HepG2 (cell line): Measurements from ENCODE around the gene CHDH. TPM values are rescaled to one million over a fixed set of nuclear protein-coding genes. Genes with fewer than 3 reads are reported as not detected.

Source experiments
- ARID2 ChIP-seq: sonication (generic); formaldehyde crosslinking; IDR thresholded peaks from 2 replicates; pipeline ENCODE4 v1.8.1; 2022; ENCODE audit warnings: mild to moderate bottlenecking, missing genetic modification reagents, borderline replicate concordance
- ESRRA ChIP-seq: sonication (generic); formaldehyde crosslinking; IDR thresholded peaks from 2 replicates; pipeline ENCODE4 v1.5.1; 2020; ENCODE audit warnings: mild to moderate bottlenecking, low read depth, missing genetic modification reagents
- JARID2 ChIP-seq: sonication (generic); formaldehyde crosslinking; IDR thresholded peaks from 2 replicates; pipeline ENCODE4 v1.8.1; 2023; ENCODE audit warnings: missing genetic modification reagents, inconsistent platforms; ENCODE audit not compliant: insufficient replicate concordance
- KDM1A ChIP-seq: IDR thresholded peaks from 2 replicates; pipeline ENCODE4 v1.6.1; 2016; ENCODE audit warnings: missing compliant biosample characterization
- PAF1 ChIP-seq: IDR thresholded peaks from 2 replicates; pipeline ENCODE4 v1.6.1; 2016; ENCODE audit warnings: missing genetic modification reagents, missing compliant biosample characterization
- RARA ChIP-seq: IDR thresholded peaks from 2 replicates; pipeline ENCODE4 v1.6.1; 2016; ENCODE audit warnings: missing genetic modification reagents, missing compliant biosample characterization
- RBM22 ChIP-seq: fragments of 200-400 bp; formaldehyde crosslinking; optimal IDR thresholded peaks from 2 replicates; pipeline ENCODE3; 2017; ENCODE audit warnings: mild to moderate bottlenecking, low read length, moderate library complexity
- RFX3 ChIP-seq: IDR thresholded peaks from 2 replicates; pipeline ENCODE4 v1.6.1; 2016; ENCODE audit warnings: missing biosample characterization, missing genetic modification reagents
- SMAD9 ChIP-seq: sonication (generic); formaldehyde crosslinking; IDR thresholded peaks from 2 replicates; pipeline ENCODE4 v1.5.1; 2020; ENCODE audit warnings: mild to moderate bottlenecking, missing genetic modification reagents
- TRIM22 ChIP-seq: fragments of 450-650 bp; IDR thresholded peaks from 2 replicates; pipeline ENCODE4 v1.6.1; 2017
- TRIM24 ChIP-seq: sonication (generic); formaldehyde crosslinking; IDR thresholded peaks from 2 replicates; pipeline ENCODE4 v1.8.0; 2022; ENCODE audit warnings: mild to moderate bottlenecking, missing genetic modification reagents
- TSC22D2 ChIP-seq: sonication (generic); formaldehyde crosslinking; IDR thresholded peaks from 2 replicates; pipeline ENCODE4 v1.5.1; 2020; ENCODE audit warnings: missing genetic modification reagents, mild to moderate bottlenecking, borderline replicate concordance
- ZBTB1 ChIP-seq: sonication (generic); formaldehyde crosslinking; IDR thresholded peaks from 2 replicates; pipeline ENCODE4 v1.4.0; 2020; ENCODE audit warnings: missing genetic modification reagents, borderline replicate concordance
- ZNF12 ChIP-seq: sonication (generic); formaldehyde crosslinking; IDR thresholded peaks from 2 replicates; pipeline ENCODE4 v1.5.0; 2020; ENCODE audit warnings: missing genetic modification reagents
- ZNF17 ChIP-seq: sonication (generic); formaldehyde crosslinking; IDR thresholded peaks from 2 replicates; pipeline ENCODE4 v1.5.0; 2020; ENCODE audit warnings: mild to moderate bottlenecking, missing genetic modification reagents
- ZNF280D ChIP-seq: sonication (generic); formaldehyde crosslinking; IDR thresholded peaks from 2 replicates; pipeline ENCODE4 v1.5.1; 2020; ENCODE audit warnings: mild to moderate bottlenecking, missing genetic modification reagents
- ZNF383 ChIP-seq: sonication (generic); formaldehyde crosslinking; IDR thresholded peaks from 2 replicates; pipeline ENCODE4 v1.4.0; 2020; ENCODE audit warnings: missing genetic modification reagents, mild to moderate bottlenecking, borderline replicate concordance
- ZNF414 ChIP-seq: sonication (generic); formaldehyde crosslinking; IDR thresholded peaks from 2 replicates; pipeline ENCODE4 v1.5.0; 2020; ENCODE audit warnings: missing genetic modification reagents
- ZNF563 ChIP-seq: sonication (generic); formaldehyde crosslinking; IDR thresholded peaks from 2 replicates; pipeline ENCODE4 v1.8.0; 2022; ENCODE audit warnings: mild to moderate bottlenecking, moderate library complexity, missing genetic modification reagents
- ZNF660 ChIP-seq: sonication (generic); formaldehyde crosslinking; IDR thresholded peaks from 2 replicates; pipeline ENCODE4 v1.5.1; 2020; ENCODE audit warnings: mild to moderate bottlenecking, low read depth, missing genetic modification reagents, borderline replicate concordance
- ZSCAN21 ChIP-seq: sonication (generic); formaldehyde crosslinking; IDR thresholded peaks from 2 replicates; pipeline ENCODE4 v1.8.0; 2022; ENCODE audit warnings: mild to moderate bottlenecking, missing genetic modification reagents, moderate library complexity, borderline replicate concordance
- ZSCAN29 ChIP-seq: sonication (generic); formaldehyde crosslinking; conservative IDR thresholded peaks from 2 replicates; pipeline ENCODE4 v1.4.0; 2020; ENCODE audit warnings: mild to moderate bottlenecking, missing genetic modification reagents
- polyA plus RNA-seq, 8 experiments: library from polyadenylated mRNA; depleted of rRNA in 3 of 8; stranded (reverse) in 7 of 8; unstranded in 1 of 8; fragments of >200 nt; fragmentation: Illumina TruSeq in 4 of 8; extraction: Trizol in 4 of 8; gene quantifications; 2 replicates each; pipeline versions ENCODE4 v1.2.1 to v1.2.3, GENCODE V29; 2011 to 2016; ENCODE audit warnings: low read depth in 4 of 8, missing spikeins in 1 of 8, mixed read lengths in 1 of 8; ENCODE audit not compliant: insufficient read depth in 1 of 8
- total RNA-seq, 5 experiments: library from RNA; depleted of rRNA; stranded (reverse); fragments of >200 nt; fragmentation: Illumina TruSeq; extraction: Trizol; gene quantifications; 2 replicates each; pipeline ENCODE4 v1.2.3, GENCODE V29; 2016; ENCODE audit warnings: low read depth in 1 of 5
- TF ChIP-seq, protein P1 (sequence below): sonication (generic); formaldehyde crosslinking; IDR thresholded peaks from 2 replicates; pipeline ENCODE4 v1.4.0; 2020; ENCODE audit warnings: mild to moderate bottlenecking, missing genetic modification reagents
- TF ChIP-seq, protein P2 (sequence below): sonication (generic); formaldehyde crosslinking; IDR thresholded peaks from 2 replicates; pipeline ENCODE4 v1.5.1; 2020; ENCODE audit warnings: missing genetic modification reagents, mild to moderate bottlenecking, borderline replicate concordance

Gene CHDH
- total and polyA plus RNA-seq, 2 of the 13 experiments (the other 11 are each of a cell fraction or from before 2014, with no cell fraction given) = 28.1 to 48.9 TPM

DNA sequence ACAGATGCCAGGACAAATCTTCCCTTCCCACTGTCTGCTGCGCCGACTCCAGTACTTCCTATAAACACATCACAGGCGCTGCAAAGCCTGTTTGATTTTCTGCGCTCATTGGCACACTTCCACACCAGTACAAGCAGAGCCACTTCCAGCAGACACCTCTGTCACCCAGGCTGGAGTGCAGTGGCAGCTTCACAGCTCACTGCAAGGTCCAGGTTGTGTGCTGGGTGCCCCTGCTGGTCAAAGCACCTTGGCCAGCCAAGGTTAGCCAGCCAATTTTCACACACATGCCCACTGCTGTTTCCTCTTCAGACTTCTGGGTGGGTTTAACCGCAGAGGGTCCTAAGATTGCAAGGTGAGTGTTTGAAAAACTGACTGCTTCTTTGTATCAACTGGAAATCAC lies 4.9 kb downstream of the CHDH start (continued):
- no peak for TF ChIP-seq ARID2
- TF ChIP-seq ZSCAN21 (CRISPR knock-in tag) = 0 out of 2 replicates have a peak, but pooled peaks have one; percentile 33
- TF ChIP-seq PAF1 (CRISPR knock-in tag) = no peak
- no peak for TF ChIP-seq ZBTB1 (CRISPR knock-in tag)
- 0 out of 2 replicates have a peak, but pooled peaks have one; percentile 11 for TF ChIP-seq RARA (CRISPR knock-in tag)
- TF ChIP-seq TRIM22 = no peak
- no peak for TF ChIP-seq JARID2 (CRISPR knock-in tag)
- TF ChIP-seq ZNF414 = no peak
- no peak for TF ChIP-seq KDM1A (CRISPR knock-in tag)
- no peak for TF ChIP-seq ZNF17 (CRISPR knock-in tag)
- no peak for TF ChIP-seq ZNF280D (CRISPR knock-in tag)
- TF ChIP-seq, protein P1, sequence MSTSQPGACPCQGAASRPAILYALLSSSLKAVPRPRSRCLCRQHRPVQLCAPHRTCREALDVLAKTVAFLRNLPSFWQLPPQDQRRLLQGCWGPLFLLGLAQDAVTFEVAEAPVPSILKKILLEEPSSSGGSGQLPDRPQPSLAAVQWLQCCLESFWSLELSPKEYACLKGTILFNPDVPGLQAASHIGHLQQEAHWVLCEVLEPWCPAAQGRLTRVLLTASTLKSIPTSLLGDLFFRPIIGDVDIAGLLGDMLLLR (CRISPR knock-in tag) = 0 out of 2 replicates have a peak, but pooled peaks have one; percentile 27
- no peak for TF ChIP-seq ZNF383 (CRISPR knock-in tag)
- TF ChIP-seq, protein P2, sequence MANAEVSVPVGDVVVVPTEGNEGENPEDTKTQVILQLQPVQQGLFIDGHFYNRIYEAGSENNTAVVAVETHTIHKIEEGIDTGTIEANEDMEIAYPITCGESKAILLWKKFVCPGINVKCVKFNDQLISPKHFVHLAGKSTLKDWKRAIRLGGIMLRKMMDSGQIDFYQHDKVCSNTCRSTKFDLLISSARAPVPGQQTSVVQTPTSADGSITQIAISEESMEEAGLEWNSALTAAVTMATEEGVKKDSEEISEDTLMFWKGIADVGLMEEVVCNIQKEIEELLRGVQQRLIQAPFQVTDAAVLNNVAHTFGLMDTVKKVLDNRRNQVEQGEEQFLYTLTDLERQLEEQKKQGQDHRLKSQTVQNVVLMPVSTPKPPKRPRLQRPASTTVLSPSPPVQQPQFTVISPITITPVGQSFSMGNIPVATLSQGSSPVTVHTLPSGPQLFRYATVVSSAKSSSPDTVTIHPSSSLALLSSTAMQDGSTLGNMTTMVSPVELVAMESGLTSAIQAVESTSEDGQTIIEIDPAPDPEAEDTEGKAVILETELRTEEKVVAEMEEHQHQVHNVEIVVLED (CRISPR knock-in tag) = no peak
- TF ChIP-seq SMAD9 (CRISPR knock-in tag) = no peak
- TF ChIP-seq TSC22D2 (CRISPR knock-in tag) = 0 out of 2 replicates have a peak, but pooled peaks have one; percentile 58
- no peak for TF ChIP-seq ZNF12 (CRISPR knock-in tag)
- no peak for TF ChIP-seq ZNF563 (CRISPR knock-in tag)
- TF ChIP-seq RFX3 (CRISPR knock-in tag) = no peak
- TF ChIP-seq ZNF660 = no peak
- TF ChIP-seq ZSCAN29 (CRISPR knock-in tag) = no peak
- TF ChIP-seq ESRRA (CRISPR knock-in tag) = no peak
- TF ChIP-seq RBM22 = peak; percentile 42
- TF ChIP-seq TRIM24 = no peak
